Iris pigment epithelial cell (primary cell): ENCODE data around the gene IER3.
A peak's percentile ranks its signal among the peaks of the same experiment; 100 is the strongest.
"Not testable (repeated sequence)": the region's sequence is repeated elsewhere in the genome, so short reads cannot be mapped to it uniquely, and the experiment has no call there.

Experiments
- DNase-seq: peaks from one replicate; pipeline ENCODE4 v3.0.0-alpha.2; 2011; ENCODE audit warnings: low read depth

The IER3 gene

DNA sequence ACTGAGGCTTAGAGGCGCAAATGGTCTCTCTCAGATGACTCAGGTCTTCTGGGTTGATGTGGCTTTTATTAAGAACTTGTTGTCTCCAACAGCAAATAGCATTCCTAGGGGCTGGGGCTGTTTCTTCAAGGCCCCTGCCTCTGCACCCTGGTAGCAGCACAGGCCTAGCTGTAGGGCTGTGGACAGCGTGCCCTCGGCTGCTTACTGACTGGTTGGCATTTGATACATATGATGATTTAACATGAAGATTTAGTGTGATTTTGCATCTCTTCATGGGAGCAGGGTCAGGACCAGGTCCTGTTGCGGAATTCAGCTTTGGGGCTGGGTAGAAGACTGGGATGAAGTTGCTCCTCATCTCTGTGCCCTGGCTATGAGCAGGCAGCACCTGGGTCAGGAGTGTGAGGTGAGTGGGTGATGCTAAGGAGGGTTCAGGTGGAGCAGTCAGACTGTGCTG lies 24.3 kb upstream of the IER3 start:
- DNase-seq: no peak

DNA sequence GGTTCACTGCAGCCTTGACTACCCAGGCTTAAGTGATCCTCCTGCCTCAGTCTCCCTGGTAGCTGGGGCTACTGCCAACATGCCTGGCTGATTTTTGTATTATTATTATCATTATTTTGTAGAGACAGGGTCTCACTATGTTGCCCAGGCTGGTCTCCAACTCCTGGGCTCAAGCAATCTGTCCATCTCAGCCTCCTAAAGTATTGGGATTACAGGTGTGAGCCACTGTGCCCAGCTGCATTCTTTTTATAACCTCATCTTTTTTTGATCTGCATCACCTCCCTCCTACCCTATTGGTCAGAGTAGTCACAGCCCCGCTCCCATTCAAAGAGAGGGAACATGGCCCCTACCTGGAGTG lies 23.6 kb upstream of the IER3 start:
- DNase-seq: no peak

DNA sequence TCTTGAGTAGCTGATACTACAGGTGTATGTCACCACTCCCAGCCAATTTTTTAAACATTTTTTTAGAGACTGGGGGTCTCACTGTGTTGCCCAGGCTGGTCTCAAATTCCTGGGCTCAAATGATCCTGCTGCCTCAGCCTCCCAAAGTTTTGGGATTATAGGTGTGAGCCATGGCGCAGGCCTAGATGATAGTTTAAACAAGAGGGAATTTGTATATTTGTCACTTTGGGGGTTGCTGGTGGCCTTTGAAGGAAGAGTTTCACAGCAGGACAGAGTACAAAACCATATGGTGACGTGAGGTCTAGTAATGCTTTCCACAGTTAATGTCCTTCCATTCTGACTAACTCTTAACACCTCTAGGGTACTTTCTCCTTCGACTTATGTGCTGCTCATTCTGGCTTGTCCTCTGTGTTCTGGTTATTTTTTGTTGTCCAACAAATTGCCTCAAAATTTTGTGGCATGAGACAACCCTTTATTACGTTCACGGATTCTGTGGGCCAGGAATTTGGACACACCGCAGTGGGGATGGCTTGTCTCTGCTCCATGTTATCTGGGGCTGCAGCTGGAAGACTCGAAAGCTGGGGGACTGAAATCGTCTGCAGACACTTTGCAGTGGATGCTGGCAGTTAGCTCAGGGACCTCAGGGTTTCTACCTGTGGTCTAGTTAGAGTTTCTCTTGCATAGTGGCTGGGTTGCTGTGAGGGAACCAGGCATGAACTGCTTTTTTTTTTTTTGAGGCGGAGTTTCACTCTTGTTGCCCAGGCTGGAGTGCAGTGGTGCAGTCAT lies 23.0 kb upstream of the IER3 start:
- no peak for DNase-seq

DNA sequence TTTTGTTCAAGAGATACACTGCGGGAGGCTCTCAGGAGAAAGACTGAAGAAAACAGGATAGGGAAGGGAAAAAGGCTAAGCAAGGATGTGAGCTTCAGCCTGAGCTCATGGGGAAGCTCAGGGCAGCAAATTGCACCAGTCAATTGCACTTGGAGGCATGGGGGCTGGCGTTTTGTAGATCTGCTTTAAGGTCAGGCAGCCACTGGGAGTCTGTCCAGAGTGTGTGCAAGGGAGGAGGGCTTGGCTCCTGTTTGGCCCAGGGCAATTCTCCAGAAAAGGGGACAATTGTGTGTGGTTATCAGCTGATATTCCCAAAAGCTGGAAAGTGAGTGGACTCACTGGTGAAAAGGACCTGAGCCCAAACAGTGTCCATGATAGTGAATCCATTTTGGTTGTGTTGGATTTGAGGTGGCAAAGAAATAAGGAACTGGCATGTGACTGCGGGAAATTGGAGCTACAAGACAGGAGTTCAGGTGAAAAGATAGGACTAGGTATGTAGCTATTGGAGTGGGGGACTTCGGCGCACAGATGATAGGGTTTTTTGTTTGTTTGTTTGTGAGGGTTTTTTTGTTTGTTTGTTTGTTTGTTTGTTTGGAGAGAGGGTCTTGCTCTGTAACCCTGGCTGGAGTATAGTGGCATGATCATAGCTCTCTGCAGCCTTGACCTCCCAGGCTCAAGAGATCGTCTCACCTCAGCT lies 22.3 kb upstream of the IER3 start:
- DNase-seq: no peak

DNA sequence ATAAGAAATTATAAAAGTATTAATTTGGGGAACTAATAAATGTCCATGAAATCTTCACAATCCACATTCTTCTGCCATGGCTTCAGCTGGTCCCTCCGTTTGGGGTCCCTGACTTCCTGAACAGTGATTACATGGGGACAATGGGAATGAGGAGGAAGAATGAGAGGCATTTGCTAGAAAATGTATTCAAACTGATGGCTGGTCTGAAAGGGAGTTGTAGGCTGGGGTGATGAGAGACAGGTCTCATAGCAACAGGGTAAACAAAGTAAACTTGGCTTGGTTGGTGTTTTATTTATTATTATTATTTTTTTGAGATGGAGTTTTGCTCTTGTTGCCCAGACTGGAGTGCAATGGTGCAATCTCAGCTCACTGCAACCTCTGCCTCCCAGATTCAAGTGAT lies 21.1 kb upstream of the IER3 start:
- not testable (repeated sequence) for DNase-seq

DNA sequence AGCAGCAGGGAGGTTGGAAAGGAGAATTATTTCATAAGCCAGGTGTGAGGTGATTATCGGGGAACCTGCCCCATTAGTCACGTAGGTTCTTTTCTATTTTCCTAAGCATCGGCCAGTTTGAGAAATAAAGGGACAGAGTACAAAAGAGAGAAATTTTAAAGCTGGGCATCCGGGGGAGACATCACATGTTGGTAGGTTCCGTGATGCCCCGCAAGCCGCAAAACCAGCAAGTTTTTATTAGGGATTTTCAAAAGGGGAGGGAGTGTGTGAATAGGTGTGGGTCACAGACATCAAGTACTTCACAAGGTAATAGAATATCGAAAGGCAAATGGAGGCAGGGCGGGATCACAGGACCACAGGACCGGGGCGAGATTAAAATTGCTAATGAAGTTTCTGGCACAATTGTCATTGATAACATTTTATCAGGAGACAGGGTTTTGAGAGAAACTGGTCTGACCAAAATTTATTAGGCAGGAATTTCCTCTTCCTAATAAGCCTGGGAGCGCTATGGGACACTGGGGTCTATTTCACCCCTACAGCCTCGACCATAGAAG lies 20.2 kb upstream of the IER3 start:
- DNase-seq: not testable (repeated sequence)

DNA sequence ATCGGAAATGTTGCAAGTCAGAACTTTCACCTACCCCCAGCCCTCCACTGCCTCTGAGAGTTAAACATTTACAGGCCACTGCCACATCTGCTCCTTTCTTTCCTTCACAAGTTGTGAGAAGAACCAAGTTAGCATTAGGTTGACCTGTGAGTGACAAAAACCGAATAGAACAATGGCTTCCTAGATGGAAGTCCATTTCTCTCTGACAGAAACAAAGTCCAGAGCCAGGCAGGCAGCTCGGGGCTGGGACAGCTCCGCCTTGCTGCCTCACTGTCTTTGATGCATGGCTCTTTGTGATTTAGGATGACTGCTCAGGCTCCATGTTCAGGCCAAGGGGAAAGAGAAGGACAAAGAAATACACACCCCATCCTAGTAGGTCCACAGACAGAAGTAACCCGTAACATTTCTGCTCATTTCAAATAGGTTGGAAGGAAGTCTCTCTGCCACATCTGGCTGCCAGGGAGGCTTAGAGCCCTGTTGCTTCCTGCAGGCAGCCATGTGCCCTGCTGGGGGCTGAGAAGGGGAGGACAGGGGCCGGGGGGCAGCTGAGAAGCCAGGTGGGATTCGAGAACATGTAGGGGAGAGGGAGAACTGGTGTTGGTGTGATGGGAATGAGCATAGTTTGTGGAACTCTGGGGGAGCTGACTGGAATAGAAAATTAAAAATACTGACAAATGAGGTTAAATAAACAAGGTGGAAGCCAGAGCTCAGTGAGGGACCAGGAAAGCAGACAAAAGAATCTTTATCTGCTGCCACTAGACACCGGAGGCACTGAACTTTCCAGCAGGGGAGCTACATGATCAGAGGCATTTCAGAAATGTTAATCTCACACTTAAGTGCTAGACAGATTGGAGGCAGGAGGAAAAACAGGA lies 19.5 kb upstream of the IER3 start:
- DNase-seq: peak; percentile 84

DNA sequence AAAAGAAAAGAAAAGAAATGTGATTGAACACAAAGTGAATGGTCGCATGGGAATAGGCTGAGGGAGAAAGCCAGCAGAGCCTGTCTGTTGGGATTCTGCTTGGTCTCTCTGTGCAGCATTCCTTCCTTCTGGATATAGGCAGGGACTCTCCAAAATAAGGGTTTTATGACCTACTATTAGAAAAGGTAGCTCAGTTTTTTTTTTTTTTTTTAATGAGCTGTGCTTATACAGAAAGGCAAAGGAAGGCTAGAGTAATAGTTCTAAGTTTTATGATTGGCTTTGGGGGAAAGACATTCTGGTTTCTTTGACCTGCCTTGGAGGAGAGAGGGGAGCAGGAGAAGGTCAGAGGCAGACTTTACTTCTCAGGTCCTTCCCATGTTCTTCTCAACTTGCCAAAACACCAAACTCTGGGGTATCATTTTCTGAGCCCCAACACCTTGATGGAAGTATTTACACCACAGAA lies 18.8 kb upstream of the IER3 start:
- DNase-seq: no peak

DNA sequence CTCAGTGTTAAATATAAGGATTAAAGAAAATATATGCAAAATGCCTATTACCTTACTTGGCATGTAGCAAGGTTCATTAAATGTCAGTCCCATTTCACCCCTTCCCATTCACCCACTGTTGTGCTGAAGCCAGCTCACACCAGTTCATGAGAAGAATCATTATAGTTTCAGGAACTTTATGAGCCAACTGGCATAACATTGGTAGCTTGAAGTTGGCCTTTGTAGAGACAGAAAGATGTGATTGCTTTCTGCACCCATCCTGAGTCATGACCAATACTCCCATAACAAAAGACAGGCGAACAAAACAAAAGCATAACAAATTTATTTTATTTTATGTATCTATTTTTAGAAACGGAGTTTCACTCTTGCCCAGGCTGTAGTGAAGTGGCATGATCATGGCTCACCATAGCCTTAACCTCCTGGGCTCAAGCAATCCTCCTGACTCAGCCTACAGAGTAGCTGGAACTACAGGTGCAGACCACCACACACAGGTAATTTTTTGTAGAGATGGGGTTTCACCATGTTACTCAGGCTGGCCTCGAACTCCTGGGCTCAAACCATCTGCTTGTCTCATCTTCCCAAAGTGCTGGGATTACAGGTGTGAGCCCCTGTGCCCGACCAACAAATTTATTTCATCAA lies 17.6 kb upstream of the IER3 start:
- DNase-seq: no peak

DNA sequence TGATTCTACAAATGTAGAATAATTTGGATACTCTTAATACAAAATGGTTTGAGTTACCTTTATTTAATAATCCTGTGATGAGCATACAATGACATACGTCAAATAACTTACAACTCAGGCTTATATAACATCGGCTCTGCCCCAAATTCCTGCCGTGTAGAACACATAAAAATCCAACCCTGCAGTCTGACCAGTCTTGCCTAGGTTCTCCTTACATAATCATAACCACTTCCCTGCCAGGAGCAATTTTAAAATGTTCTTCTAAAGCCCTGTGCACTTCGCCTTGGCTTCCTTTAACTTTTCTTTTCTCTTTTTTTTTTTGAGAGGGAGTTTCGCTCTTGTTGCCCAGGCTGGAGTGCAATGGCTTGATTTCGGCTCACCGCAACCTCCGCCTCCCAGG lies 16.2 kb upstream of the IER3 start:
- no peak for DNase-seq

DNA sequence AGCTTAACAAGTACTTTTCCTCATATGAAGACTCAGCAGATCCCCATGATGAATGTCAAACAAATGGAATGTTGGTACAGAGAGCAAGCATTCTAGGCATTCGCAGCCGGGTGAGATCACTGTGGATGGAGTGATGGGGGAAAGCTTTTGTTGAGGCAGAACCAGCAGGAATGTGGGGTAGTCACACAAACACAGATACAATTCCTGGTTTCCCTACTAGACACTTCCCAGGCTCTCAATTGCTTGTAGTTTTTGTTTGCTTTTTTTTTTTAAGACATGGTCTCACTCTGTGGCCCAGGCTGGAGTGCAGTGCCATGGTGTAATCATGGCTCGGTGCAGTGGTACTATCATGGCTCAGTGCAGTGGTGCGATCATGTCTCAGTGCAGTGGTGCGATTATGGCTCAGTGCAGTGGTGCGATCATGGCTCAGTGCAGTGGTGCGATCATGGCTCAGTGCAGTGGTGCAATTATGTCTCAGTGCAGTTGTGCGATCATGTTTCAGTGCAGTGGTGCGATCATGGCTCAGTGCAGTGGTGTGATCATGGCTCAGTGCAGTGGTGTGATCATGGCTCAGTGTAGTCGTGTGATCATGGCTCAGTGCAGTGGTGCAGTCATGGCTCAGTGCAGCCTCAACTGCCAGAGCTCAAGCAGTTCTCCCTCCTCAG lies 15.4 kb upstream of the IER3 start:
- DNase-seq: peak; percentile 98

DNA sequence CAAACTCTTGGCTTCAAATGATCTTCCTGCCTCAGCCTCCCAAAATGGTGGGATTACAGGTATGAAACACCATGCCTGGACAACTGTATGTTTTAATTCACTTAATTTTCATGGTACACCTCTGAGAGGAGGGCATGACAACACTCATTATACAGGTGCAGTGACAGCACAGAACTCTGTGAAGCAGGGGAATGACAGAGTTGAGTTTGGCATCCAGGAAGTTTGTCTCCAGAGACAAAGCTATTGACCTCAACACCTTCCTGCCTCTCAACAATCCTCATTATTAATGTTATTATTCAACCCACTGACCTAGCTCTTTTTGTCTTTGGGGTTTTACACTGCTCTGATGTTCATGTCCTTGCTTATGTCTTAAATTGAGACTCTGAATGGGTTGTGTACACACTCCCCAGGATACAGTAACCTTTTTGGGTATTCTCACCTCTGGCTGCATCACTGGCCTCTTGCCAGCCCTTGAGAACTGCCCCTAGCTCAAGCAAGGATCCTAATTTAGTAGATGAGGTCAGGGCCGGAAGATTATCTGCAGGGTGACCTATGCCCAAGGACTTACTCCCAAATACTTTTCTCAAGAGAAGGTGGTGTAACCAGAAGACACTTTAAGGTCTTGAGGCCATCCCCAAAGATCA lies 13.0 kb upstream of the IER3 start:
- no peak for DNase-seq

DNA sequence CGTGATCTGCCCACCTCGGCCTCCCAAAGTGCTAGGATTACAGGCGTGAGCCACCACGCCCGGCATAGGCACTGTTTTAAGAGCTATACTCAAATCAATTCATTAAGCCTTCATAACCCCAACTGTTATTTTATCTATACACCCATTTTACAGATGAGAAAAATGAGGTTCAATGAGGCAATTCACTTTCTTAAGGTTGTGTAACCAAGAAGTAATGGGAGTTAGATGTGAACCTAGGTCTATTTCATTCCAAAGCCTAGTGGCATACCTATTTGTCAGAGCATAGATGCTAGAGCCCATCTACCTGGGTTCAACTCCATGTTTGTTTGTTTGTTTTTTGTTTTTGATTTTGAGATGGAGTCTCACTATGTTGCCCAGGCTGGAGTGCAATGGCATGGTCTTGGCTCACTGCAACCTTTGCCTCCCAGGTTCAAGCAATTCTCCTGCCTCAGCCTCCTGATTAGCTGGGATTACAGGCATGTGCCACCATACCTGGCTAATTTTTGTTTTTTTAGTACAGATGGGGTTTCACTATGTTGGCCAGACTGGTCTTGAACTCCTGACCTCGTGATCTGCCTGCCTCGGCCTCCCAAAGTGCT lies 12.2 kb upstream of the IER3 start:
- not testable (repeated sequence) for DNase-seq

DNA sequence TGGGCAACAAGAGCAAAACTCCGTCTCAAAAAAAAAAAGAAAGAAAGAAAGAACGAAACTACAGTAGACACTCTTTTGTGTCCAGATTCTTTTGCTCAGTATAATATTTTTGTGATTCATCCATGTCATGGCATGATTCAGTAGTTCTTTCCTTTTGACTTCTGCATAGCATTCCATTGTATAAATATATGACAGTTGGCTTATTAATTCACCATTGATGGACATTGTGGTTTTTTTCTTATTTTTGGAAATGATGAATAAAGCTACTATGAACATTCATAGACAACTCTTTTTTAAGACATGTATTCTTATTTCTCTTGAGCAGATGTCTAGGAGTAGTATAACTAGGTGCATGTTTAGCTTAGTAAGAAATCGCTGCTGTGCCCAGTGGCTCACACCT lies 10.3 kb upstream of the IER3 start:
- peak; percentile 57 for DNase-seq

DNA sequence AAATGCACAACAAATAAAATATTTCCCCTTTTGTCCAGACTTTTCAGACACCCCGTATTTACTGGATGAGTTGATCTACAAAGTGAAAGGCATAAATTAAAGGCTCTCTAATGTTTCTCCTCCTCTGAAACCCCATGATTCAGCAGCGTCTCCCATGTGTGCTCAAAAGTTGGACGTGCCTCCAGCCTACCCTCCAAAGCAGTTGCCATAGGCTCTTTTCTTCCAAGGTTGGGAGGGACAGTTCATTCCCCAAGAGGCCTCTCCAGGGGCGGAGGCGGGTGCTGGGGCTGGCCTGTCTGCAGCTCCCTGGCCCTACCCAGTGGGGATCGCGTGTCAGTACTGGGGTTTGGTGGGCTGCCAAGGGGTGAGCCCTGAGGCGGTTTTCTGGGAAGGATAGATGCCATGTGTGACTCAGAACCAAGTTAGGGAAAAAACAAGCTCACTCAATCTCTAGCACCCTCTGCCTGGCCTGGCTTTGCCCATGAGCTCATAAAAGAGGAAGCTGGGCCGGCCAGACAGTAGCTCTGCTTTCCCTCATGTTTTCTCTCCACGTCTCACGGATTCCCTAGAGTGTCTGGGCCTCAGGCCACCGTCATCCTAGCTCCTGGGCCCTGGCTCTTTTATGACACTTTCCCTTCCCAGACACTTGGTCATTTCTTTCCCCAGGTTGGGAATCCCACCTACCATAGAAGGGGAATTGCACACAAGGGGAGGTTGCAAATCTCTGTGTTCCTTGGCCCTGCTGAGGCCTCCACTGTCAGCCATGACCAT lies 8.0 kb upstream of the IER3 start:
- peak; percentile 100 for DNase-seq

DNA sequence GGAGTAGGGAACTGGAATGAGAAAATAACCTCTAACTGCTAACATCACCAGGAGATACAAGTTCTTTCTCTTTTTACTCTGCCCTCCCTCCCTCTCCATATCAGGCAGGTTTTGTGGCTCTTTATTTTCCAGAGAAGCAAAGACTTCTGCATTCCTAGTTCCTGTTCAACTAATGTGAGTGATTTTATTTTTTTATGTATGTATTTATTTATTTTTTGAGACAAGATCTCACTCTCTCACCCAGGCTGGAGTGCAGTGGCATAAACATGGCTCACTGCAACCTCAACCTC lies 6.0 kb upstream of the IER3 start:
- no peak for DNase-seq

DNA sequence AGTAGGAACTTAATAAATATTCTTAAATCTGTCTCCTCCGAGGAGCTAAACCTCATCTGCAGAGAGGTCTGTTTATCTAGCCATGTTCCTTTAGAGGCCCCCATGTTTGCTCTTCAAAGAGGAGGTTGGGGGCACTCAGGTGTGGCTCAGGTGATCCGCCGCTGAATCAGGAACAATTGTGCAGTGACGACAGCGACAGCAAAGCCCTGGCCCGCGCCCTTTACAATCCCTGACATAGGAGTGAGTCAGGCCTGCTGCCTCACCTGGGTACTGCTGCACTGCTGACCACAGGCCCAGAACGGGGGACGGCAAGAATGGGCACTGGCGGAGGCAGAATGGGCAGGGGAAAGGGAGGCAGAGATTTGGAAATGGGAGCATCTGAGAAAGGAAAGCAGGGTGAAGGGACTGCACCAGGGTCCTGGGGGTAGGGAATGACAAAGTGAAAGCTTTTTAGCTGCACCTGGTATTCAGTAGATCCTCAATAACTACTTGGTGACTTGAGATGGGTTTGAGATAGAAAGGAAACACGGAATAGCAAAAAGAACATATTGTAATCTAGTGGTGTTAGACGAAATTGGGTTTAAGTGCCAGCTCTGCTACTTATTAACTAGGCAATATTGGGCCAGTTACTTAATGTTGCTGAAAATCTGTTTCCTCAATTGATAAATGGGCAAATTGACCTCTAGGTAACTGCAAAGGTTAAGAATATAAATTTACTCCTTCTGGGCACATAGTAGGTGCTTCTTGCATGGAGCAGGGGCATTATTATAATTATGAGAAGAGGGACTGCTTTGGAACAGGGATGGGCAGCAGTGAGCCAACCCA lies 5.4 kb upstream of the IER3 start:
- DNase-seq: no peak

DNA sequence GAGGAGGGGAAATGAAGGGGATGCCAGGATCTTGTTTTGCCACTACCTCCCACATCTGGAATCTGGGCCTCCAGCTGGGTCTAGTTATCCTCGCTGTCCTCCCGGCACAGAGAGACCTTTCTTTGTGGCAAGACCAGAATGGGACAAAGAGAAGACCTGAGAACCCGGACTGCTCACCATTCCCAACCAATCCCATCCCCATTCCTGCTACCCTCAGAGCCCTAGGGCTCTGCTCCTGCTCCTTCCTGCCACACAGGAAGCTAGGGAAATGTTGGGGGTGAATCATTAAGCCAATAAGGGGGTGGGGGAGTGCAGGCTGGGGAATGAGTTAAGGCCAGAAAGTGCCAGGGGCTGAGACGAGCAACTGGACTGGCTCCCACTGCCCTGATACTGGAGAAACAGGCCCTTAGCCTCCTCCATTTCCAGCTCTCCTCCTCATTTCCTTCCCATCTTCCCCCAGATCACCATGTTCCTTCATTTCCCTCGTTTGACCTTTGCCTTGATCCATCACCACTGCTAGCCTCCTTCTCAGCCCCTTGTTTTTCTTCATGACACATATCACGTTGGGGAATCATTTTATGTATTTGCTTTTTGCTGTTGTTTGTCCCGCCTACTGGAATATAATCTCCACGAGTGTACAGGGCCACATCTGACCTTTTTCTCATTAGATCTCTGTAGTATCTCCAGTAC lies 4.6 kb upstream of the IER3 start:
- DNase-seq: no peak
